ENCODE results near the gene NFIX.
A peak's percentile ranks its signal among the peaks of the same experiment; 100 is the strongest.
"Not testable (repeated sequence)": the region's sequence is repeated elsewhere in the genome, so short reads cannot be mapped to it uniquely, and the experiment has no call there.

Gene NFIX

GRCh38 chr19:12994701-12995595 is at the start of gene NFIX:
TSS of gene NFIX (plus strand) at chr19:12995475. CDS start at chr19:12995838, 363 bp downstream.
- peak; percentile 33 for DNase-seq (ENCODE audit: low read depth in 2 of 2)

- DNase-seq (ENCODE audit: low read depth in 2 of 2) = peak; percentile 97 to 98
Observed at GRCh38 chr19:12945479-12946091, 49.7 kb upstream of the NFIX start, which contains the start of gene RAD23A. TSS of gene RAD23A (plus strand) at chr19:12945862. CDS start at chr19:12945949, 87 bp downstream.

- peak in 1 of 2 donors; percentile 33 for DNase-seq (ENCODE audit: low read depth in 2 of 2)
Observed at GRCh38 chr19:12946092-12946721, 49.1 kb upstream of the NFIX start.

- no peak for DNase-seq (ENCODE audit: low read depth in 2 of 2)
Observed at GRCh38 chr19:12946731-12947496, 48.4 kb upstream of the NFIX start.

- no peak for DNase-seq (ENCODE audit: low read depth in 2 of 2)
Observed at GRCh38 chr19:12947702-12948611, 47.3 kb upstream of the NFIX start.

- DNase-seq (ENCODE audit: low read depth in 2 of 2) = no peak
Observed at GRCh38 chr19:12948612-12949362, 46.5 kb upstream of the NFIX start.

GRCh38 chr19:12949363-12950283 is 45.7 kb upstream of the NFIX start:
- no peak for DNase-seq (ENCODE audit: low read depth in 2 of 2)

GRCh38 chr19:12952050-12952449 is 43.2 kb upstream of the NFIX start:
- DNase-seq (ENCODE audit: low read depth in 2 of 2) = not testable (repeated sequence)

- DNase-seq (ENCODE audit: low read depth in 2 of 2) = no peak
Observed at GRCh38 chr19:12952488-12953137, 42.7 kb upstream of the NFIX start.

GRCh38 chr19:12953138-12953798 is 42.0 kb upstream of the NFIX start:
- no peak for DNase-seq (ENCODE audit: low read depth in 2 of 2)

- no peak for DNase-seq (ENCODE audit: low read depth in 2 of 2)
Observed at GRCh38 chr19:12953799-12954611, 41.3 kb upstream of the NFIX start.

- no peak for DNase-seq (ENCODE audit: low read depth in 2 of 2)
Observed at GRCh38 chr19:12954612-12954962, 40.7 kb upstream of the NFIX start.

- not testable (repeated sequence) for DNase-seq (ENCODE audit: low read depth in 2 of 2)
Observed at GRCh38 chr19:12955575-12955974, 39.7 kb upstream of the NFIX start.

GRCh38 chr19:12955996-12956395 is 39.3 kb upstream of the NFIX start:
- DNase-seq (ENCODE audit: low read depth in 2 of 2) = no peak

- DNase-seq (ENCODE audit: low read depth in 2 of 2) = peak; percentile 58 to 66
Observed at GRCh38 chr19:12956446-12957388, 38.6 kb upstream of the NFIX start, which contains the start of gene GADD45GIP1. TSS of gene GADD45GIP1 (minus strand) at chr19:12957223. CDS start at chr19:12957212, 11 bp downstream.

All from stimulated activated CD8-positive, alpha-beta memory T cell treated with anti-CD3 and anti-CD28 coated beads, Interleukin-2, amount 100 ng/mL, for 1 hour (primary cell).